Measurements from ENCODE around the gene MRPL18.
"Not testable (repeated sequence)": the region's sequence is repeated elsewhere in the genome, so short reads cannot be mapped to it uniquely, and the experiment has no call there.

Gene MRPL18

DNA sequence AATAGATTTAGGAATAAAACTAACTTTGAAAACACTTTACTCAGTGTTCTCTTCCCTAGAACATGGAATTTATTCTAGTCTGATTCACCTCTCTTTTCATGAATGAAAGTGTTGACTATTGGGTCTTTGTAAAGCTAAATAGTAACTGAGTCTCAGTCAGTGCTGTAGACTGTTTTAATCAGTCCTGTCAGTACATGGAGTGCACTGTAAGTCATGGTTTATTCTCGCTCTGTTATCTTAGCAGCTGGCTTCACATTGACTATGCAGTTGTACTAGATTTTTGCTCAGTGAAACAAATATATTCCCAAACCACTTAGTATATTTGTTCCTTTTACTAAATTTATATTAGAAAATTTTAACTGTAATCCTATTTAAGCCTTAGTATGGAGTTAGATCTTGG, 43.5 kb upstream of the MRPL18 start:
- no peaks in the 10 kb centered on the region for H3K36me3 ChIP-seq (replicated peaks; ENCODE audit: insufficient read depth, low read length)
- no peak overlapping the region for H3K9ac ChIP-seq (ENCODE audit: low read length)
- H3K4me1 ChIP-seq (ENCODE audit: low read length): no peaks in the 10 kb centered on the region
- no peaks in the 10 kb centered on the region for H3F3A ChIP-seq (ENCODE audit: insufficient read depth, low read length)
- no peak overlapping the region for H3K27ac ChIP-seq (ENCODE audit: low read length)
- H4K20me1 ChIP-seq (ENCODE audit: insufficient read depth, low read length): no peaks in the 10 kb centered on the region
- no peak for DNase-seq
- no peaks in the 10 kb centered on the region for H3K9me3 ChIP-seq (replicated peaks; ENCODE audit: insufficient read depth, low read length)
- H3K9me2 ChIP-seq (replicated peaks; ENCODE audit: insufficient read depth, low read length): no peaks in the 10 kb centered on the region
- H3K79me2 ChIP-seq (ENCODE audit: low read length): peaks cover 22% of the 10 kb centered on the region
- H3K4me3 ChIP-seq (ENCODE audit: low read length): no peak overlapping the region
- TF ChIP-seq, protein P1, sequence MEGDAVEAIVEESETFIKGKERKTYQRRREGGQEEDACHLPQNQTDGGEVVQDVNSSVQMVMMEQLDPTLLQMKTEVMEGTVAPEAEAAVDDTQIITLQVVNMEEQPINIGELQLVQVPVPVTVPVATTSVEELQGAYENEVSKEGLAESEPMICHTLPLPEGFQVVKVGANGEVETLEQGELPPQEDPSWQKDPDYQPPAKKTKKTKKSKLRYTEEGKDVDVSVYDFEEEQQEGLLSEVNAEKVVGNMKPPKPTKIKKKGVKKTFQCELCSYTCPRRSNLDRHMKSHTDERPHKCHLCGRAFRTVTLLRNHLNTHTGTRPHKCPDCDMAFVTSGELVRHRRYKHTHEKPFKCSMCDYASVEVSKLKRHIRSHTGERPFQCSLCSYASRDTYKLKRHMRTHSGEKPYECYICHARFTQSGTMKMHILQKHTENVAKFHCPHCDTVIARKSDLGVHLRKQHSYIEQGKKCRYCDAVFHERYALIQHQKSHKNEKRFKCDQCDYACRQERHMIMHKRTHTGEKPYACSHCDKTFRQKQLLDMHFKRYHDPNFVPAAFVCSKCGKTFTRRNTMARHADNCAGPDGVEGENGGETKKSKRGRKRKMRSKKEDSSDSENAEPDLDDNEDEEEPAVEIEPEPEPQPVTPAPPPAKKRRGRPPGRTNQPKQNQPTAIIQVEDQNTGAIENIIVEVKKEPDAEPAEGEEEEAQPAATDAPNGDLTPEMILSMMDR (IDR thresholded peaks at IDR 0.05; ENCODE audit: low read length): no peak
- TF ChIP-seq EZH2 (optimal IDR thresholded peaks at IDR 0.05; ENCODE audit: low read depth, low read length) (no peak), EZH2phosphoT487 (IDR thresholded peaks at IDR 0.05; ENCODE audit: low read length) (no peak)
- no peak overlapping the region for H2AFZ ChIP-seq (ENCODE audit: low read length)
- H3K27me3 ChIP-seq (replicated peaks; ENCODE audit: insufficient read depth, low read length): no peaks in the 10 kb centered on the region
- H3K4me2 ChIP-seq (ENCODE audit: low read depth, low read length): no peak overlapping the region

DNA sequence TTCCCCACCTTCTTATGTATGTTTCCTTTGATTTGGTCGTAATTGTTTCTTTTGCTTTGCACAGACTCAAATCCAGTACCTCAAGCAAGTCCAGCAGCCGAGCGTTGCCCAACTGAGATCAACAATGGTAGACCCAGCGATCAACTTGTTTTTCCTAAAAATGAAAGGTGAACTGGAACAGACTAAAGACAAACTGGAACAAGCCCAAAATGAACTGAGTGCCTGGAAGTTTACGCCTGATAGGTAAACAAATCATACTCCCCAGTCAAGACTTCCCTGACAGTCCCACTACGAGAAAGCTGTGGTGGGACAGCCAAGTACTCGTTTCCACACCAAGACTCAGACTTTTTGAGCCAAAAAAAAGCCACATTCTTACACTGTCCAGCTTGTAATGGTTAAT, 42.1 kb upstream of the MRPL18 start:
- H3K27me3 ChIP-seq (replicated peaks; ENCODE audit: insufficient read depth, low read length); H3K27ac ChIP-seq (ENCODE audit: low read length); H3K36me3 ChIP-seq (replicated peaks; ENCODE audit: insufficient read depth, low read length); H3K4me2 ChIP-seq (ENCODE audit: low read depth, low read length); H4K20me1 ChIP-seq (ENCODE audit: insufficient read depth, low read length); H3K9me3 ChIP-seq (replicated peaks; ENCODE audit: insufficient read depth, low read length); H3K9me2 ChIP-seq (replicated peaks; ENCODE audit: insufficient read depth, low read length); H3K4me1 ChIP-seq (ENCODE audit: low read length); H3K4me3 ChIP-seq (ENCODE audit: low read length); H3F3A ChIP-seq (ENCODE audit: insufficient read depth, low read length); H2AFZ ChIP-seq (ENCODE audit: low read length); DNase-seq; H3K9ac ChIP-seq (ENCODE audit: low read length): not testable (repeated sequence)
- peaks cover 18% of the 10 kb centered on the region for H3K79me2 ChIP-seq (ENCODE audit: low read length)

DNA sequence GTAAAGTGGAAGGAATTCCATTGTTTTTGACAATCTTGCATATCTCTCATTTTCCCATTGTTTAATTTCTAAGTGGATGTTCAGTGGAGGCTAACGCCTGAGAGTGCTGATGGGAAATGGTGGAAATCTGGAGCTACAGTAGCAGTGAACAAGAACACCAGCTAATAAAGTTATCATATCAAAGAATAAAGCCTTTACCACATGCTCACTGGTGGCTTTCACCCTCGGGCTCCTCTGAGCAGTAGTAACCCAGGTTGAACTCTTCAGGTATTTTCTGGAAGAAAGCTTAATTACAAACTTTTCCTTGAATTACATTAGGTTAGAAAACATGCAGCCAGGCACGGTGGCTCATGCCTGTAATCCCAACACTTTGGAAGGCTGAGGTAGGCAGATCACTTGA, 38.8 kb upstream of the MRPL18 start:
- H3K9me2 ChIP-seq (replicated peaks; ENCODE audit: insufficient read depth, low read length): no peaks in the 10 kb centered on the region
- TF ChIP-seq, protein P1 (IDR thresholded peaks at IDR 0.05; ENCODE audit: low read length): no peak
- no peak for TF ChIP-seq EZH2phosphoT487 (IDR thresholded peaks at IDR 0.05; ENCODE audit: low read length)
- no peak for TF ChIP-seq EZH2 (optimal IDR thresholded peaks at IDR 0.05; ENCODE audit: low read depth, low read length)
- H3K4me2 ChIP-seq (ENCODE audit: low read depth, low read length): no peak overlapping the region
- no peaks in the 10 kb centered on the region for H3K9me3 ChIP-seq (replicated peaks; ENCODE audit: insufficient read depth, low read length)
- no peak overlapping the region for H3K27ac ChIP-seq (ENCODE audit: low read length)
- no peaks in the 10 kb centered on the region for H3K4me1 ChIP-seq (ENCODE audit: low read length)
- no peaks in the 10 kb centered on the region; the same call in 1 of the 2 replicates for H4K20me1 ChIP-seq (ENCODE audit: insufficient read depth, low read length)
- H3F3A ChIP-seq (ENCODE audit: insufficient read depth, low read length): no peaks in the 10 kb centered on the region
- no peaks in the 10 kb centered on the region for H3K36me3 ChIP-seq (replicated peaks; ENCODE audit: insufficient read depth, low read length)
- no peaks in the 10 kb centered on the region for H3K27me3 ChIP-seq (replicated peaks; ENCODE audit: insufficient read depth, low read length)
- no peak overlapping the region for H3K4me3 ChIP-seq (ENCODE audit: low read length)
- no peak for DNase-seq
- H2AFZ ChIP-seq (ENCODE audit: low read length): no peak overlapping the region
- no peak overlapping the region for H3K9ac ChIP-seq (ENCODE audit: low read length)
- 0 out of 2 replicates have a peak, but pooled peaks cover 2% of the 10 kb centered on the region for H3K79me2 ChIP-seq (ENCODE audit: low read length)

DNA sequence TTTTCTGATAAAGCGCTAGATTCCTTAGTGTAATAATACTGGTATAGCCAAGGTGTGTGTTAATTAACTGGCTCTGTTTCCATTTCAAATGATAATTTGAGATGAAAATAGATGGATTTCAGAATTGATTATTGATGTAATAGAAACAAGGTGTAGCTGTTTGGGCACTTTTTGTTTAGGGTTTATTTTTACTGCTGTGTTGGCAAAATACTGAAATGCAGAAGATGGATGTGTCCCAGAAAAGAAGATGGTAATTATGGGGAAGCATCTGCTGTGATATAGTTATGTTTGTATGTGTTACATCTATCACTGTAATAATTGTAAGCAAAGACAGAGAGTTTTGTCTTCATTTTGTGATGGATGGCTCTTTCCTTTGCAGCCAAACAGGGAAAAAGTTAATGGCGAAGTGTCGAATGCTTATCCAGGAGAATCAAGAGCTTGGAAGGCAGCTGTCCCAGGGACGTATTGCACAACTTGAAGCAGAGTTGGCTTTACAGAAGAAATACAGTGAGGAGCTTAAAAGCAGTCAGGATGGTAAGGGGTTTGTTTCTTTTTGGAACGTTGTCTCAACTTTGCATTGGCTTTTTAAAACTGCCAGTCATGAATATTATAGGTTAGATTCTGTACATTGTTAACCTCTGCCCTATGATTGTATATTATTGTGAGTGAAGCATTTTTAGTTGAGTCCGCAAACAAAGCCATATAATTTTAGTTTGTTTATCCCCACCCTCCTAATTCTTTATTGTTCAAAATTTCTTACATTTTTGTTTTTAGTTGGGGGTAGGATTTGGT, 37.0 kb upstream of the MRPL18 start:
- no peak overlapping the region for H3K27ac ChIP-seq (ENCODE audit: low read length)
- H3F3A ChIP-seq (ENCODE audit: insufficient read depth, low read length): no peaks in the 10 kb centered on the region
- H3K4me3 ChIP-seq (ENCODE audit: low read length): no peak overlapping the region
- no peak overlapping the region for H2AFZ ChIP-seq (ENCODE audit: low read length)
- H4K20me1 ChIP-seq (ENCODE audit: insufficient read depth, low read length): no peaks in the 10 kb centered on the region; the same call in 1 of the 2 replicates
- no peaks in the 10 kb centered on the region for H3K9me3 ChIP-seq (replicated peaks; ENCODE audit: insufficient read depth, low read length)
- no peak overlapping the region for H3K9ac ChIP-seq (ENCODE audit: low read length)
- H3K4me1 ChIP-seq (ENCODE audit: low read length): no peaks in the 10 kb centered on the region
- no peak for TF ChIP-seq EZH2 (optimal IDR thresholded peaks at IDR 0.05; ENCODE audit: low read depth, low read length)
- TF ChIP-seq, protein P1 (IDR thresholded peaks at IDR 0.05; ENCODE audit: low read length): no peak
- TF ChIP-seq EZH2phosphoT487 (IDR thresholded peaks at IDR 0.05; ENCODE audit: low read length): no peak
- H3K4me2 ChIP-seq (ENCODE audit: low read depth, low read length): no peak overlapping the region
- H3K9me2 ChIP-seq (replicated peaks; ENCODE audit: insufficient read depth, low read length): no peaks in the 10 kb centered on the region
- H3K27me3 ChIP-seq (replicated peaks; ENCODE audit: insufficient read depth, low read length): no peaks in the 10 kb centered on the region
- no peaks in the 10 kb centered on the region for H3K36me3 ChIP-seq (replicated peaks; ENCODE audit: insufficient read depth, low read length)
- H3K79me2 ChIP-seq (ENCODE audit: low read length): no peaks in the 10 kb centered on the region
- no peak for DNase-seq

Measured in MM.1S (cell line).